GM15510 (cell line): ENCODE data around the gene TALDO1.

Experiments used
- POLR2A ChIP-seq: IDR thresholded peaks from 3 replicates; pipeline ENCODE4 v1.6.1; 2011; ENCODE audit warnings: borderline replicate concordance; ENCODE audit not compliant: insufficient read length; ENCODE audit errors: extremely low read depth

Gene TALDO1

GRCh38 chr11:769887-770641, 22.8 kb downstream of the TALDO1 start:
- no peak for TF ChIP-seq POLR2A

DNA sequence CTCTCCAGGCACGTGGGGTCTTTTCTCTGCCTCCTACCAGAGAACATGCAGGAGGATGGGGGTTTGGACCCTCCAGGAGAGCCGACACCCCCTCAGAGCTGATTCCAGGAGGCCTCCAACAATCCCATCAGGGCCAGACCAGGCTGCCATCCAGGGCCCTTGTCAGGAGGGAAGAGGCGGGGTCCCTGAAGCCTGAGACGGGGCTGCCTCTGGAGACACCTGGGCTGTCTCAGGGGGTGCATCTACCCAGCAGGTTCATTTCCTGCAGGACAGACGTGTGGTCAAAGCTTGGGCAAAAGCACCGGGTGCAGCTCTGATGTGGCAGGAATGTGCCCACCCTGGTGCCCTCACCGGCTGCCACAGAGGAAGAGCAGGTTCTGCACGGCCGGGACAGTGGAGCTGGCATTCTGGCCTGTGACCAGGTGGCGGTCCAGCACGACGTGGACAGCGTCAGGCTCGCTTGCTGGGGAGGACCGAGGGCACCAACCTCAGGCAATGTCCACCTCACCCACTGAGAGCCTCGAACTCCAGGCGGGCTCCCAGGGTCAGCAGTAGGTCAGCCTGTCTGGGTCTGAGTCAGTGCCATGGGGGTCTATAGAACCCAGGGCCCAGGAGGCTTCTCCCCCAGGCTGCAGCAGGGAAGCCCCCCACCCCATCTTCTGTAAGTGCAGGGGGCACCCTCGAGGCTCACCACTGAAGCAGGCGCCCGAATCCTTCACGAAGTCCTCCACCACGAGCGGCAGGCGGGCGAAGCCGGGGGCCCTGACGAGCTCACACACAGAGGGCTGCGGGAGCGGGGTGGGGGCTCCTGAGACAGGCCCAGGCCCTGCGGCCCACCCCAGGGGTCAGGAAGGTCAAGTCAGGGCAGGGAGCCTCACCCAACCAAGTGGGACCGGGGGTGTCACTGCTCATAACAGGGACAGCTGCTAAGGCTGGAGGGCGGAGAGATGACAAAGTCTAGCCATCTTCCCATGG, 23.7 kb downstream of the TALDO1 start:
- TF ChIP-seq POLR2A, result no peak

DNA sequence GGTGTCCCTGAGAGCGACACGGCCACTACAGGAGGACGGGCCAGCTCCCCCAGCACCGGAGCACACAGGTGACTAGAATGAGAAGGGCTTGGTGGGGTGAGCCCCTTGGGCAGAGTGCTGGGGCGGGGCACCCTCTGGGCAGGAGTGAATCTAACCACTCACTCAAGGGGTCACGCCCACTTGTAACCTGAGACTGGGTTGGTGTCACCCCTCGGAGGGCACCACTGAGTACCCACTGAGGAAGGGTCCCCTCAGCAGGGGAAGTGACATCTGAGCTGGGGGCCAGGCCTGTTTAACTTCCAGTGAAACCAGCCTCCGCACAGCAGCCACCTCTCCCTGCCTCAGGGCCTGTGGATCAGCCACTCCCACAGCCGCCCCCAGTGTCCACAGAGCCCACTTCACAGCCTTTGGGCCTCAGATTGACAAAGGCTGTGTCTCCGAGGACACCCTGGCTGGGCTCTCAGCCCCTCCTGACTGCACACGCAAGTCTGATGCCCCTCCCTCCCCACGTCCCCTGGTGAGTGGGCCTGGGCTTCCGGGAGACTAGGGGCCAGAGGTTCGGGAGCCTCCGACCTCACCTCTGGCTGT, 24.4 kb downstream of the TALDO1 start:
- TF ChIP-seq POLR2A, result no peak

GRCh38 chr11:772429-773390, 25.4 kb downstream of the TALDO1 start:
- TF ChIP-seq POLR2A, result no peak

DNA sequence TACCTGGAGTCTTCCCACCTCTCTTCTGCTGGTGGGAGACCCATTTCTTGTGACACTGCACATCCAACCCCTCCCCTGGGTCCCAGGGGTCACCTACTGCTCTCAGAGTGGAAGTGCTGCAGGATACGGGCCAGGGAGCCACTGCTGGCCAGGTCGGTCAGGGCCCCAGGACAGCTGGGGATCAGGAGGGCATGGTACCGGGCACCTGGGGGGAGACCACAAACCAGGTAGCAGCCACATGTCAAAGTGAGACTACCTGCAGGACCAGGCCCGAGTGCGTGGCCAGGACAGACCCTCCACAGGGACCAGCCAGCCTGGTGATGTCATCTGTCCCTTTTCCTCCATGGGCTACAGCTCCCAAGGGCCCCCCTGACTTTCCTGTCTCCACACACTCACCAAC, 26.2 kb downstream of the TALDO1 start:
- TF ChIP-seq POLR2A, result no peak

GRCh38 chr11:773830-774229, 26.6 kb downstream of the TALDO1 start:
- TF ChIP-seq POLR2A, result no peak

DNA sequence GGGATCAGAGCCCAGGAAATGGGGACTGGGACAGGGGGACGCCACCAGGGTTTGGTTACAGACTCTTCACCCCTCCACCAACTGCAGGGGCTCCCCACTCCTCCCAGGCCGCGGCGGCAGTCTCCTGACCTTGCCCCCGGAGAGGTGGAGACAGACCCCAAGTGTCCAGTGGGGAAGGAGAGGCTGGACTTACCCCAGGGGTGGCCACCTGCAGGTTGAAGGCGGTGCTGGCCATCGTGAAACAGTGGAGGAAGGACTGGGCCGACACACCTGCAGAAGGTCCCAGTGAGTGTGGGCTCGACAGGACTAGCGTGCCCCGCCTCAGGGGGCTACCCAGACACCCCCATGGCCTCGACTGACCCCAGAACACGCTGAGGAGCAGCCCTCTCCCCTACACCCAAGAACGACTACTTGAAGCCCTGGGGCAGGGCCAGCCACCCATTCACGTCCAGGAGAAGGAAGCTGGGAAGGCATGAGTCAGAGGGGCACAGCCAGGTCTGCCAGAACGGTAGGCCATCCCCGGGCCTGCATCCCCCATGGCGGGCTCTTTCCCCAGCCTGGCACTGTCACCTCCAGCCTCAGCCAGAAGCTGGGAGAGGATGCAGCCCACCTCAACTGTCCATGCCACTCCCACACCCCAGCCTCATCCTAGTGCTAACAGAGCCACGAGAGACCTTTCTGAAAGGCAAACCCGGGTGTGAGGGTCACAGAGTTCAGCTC, 27.8 kb downstream of the TALDO1 start:
- TF ChIP-seq POLR2A, result no peak

- TF ChIP-seq POLR2A, result no peak
Observed at GRCh38 chr11:776263-776560, 28.9 kb downstream of the TALDO1 start.

GRCh38 chr11:776561-777287, 29.5 kb downstream of the TALDO1 start:
- no peak for TF ChIP-seq POLR2A

DNA sequence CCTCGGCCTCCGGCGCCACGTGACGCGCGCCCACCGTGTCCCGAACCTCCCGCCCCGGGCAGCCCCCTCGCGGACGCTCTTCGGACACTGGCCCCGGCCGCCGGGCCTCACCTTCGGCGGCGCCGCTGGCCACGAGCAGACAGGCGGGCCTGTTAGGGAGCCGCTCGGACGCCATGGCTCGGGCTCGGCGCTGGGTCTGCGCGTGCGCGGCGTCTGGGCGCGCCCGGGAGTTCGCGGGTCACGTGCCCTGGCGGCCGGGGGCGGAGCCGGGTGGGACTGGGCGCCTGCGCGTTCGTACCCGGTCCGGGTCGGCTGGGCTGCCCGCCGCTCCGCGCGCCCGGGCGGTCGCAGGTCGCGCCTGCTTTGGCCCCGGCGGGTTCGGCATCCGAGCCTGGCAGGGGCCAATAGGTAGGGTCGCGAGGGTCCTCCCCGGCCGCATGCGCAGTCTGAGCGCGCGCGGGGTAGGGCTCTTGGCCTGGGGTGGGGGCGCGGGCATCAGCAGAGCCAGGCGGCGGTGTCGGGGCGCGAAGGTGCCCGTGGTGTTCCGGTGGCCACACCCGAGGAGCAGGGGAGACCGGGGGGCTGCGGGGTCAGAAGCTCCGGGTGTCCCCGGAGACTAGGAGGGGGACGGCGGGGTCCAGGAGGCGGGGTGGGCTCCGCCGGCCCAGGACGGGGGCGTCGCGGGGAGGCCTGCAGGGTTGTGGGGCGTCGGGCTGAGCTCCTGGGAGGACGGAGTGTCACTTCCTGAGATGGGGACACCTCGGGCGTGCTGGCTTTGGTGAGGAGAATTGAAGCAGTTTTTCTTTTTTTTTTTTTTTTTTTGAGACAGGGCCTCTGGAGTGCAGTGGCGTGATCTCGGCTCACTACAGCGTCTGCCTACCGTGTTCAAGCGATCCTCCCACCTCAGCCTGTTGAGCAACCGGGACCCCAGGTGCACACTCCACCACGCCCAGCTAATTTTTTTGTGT, 30.3 kb downstream of the TALDO1 start, which contains the start of gene GATD1:
TSS of gene GATD1 (minus strand) at position 200 of the 968 bp plus-strand sequence. CDS start at position 175, 25 bp downstream.
- peak; percentile 99 for TF ChIP-seq POLR2A

DNA sequence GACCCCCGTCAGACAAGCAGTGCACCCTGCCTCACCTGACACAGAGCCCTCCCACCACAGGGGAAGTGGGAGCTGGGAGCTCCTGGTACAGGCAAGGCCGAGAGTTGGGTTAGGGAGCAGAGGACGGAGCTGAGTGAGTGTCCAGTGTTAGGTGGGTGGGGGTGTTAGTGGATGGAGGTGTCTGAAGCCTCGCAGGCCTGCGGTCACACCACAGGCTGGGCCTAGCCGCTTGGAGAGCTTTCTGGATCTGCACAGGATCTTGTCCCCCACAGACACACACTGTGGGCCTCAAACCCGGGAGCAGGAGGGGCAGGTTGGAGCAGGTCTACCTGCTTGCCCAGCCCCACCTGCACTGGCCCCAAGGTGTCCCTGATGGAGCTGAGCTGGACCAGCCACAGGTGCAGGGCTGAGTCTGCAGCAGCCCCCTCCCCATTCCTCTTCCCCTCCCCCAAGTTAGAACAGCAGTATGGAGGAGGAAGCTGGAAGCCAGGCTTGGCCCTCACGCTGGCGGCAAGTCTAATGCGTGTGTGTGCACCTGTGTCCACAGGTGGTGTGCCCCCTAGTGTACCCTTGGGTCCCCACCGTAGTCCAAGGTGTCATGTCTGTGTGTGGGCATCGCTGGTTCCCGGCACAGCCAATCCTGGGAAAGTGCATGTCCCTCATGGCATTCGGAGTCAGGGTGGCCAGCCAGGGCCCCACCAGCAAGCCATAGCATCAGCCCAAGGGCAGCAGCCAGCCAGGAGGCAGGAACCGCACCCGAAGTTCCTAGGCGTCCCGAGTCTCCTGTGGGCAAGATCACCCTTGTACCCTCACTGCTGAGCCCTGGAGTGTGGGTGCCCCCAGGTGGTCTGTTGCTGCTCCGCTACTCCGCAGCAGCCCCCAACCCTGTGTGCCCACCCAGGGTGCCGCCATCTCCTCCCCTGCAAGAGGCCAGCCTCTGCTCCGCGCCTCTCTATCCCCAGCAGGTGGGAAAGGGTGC, 32.0 kb downstream of the TALDO1 start:
- no peak for TF ChIP-seq POLR2A

DNA sequence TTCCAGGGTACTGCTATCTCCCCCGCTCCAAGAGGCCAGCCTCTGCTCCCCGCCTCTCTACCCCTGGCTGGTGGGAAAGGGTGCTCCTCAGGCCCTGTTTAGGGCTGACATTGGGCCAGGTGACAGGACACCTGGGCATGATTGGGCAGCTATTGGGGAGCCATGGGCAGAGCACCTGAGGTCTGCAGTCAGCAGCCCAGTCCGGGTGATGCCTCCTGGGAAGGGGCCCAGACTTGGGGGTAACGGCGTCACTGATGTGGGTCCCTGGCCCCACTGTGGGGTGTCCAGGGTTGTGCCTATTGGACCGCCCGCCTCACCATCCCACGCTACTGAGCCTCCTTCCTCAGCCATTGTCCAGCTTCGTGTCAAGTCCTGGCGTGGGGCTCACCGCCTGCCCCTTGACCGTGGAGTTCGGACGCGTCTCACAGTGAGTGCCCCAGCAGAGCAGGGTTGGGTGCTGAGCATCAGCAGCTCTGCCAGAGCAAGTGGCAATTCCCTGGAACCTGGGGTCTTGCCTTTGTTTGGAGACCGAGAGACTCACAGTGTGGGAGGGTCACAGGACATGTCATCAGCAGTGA, 32.8 kb downstream of the TALDO1 start:
- no peak for TF ChIP-seq POLR2A
